Upper lobe of left lung (tissue), 6 donors: Measurements from ENCODE around the gene CTCFL. TPM values are rescaled to one million over a fixed set of nuclear protein-coding genes. Genes with fewer than 3 reads are reported as not detected.

Source experiments
- ATAC-seq, 2 donors: fragments of 200-7000 bp; cut with Tn5 transposase; one replicate each; pipeline ENCODE4 v1.9.1; 2022; ENCODE audit warnings: mild to moderate bottlenecking in 2 of 2, moderate library complexity in 2 of 2; ENCODE audit not compliant: low FRiP score in 2 of 2
- DNase-seq, 2 donors: peaks; one replicate each; pipeline ENCODE4 v3.0.0-alpha.2; 2019 to 2020
- H3K27ac ChIP-seq, 4 donors: fragments of 200-600 bp; sonication (generic); one replicate each; pipeline ENCODE4 v1.5.1; 2016 to 2019
- H3K27me3 ChIP-seq, 4 donors: fragments of 200-600 bp; sonication (generic); one replicate each; pipeline ENCODE4 v1.5.1; 2017 to 2019
- H3K36me3 ChIP-seq, 4 donors: fragments of 200-600 bp; sonication (generic); one replicate each; pipeline ENCODE4 v1.5.1; 2016 to 2019
- H3K4me1 ChIP-seq, 4 donors: fragments of 200-600 bp; sonication (generic); one replicate each; pipeline ENCODE4 v1.5.1; 2018 to 2019
- H3K4me3 ChIP-seq, 4 donors: fragments of 200-600 bp; sonication (generic); one replicate each; pipeline ENCODE4 v1.5.1; 2017 to 2019; ENCODE audit warnings: mild to moderate bottlenecking in 2 of 4, moderate library complexity in 1 of 4
- H3K9me3 ChIP-seq, 4 donors: fragments of 200-600 bp; sonication (generic); one replicate each; pipeline ENCODE4 v1.5.1; 2018 to 2019
- CTCF ChIP-seq, 6 experiments: fragments of 450-650 bp in 4 of 6; fragments of 200-600 bp in 2 of 6; sonication (generic) in 2 of 6; IDR thresholded peaks; one replicate each; pipeline ENCODE4 v1.5.1; 2016 to 2019; ENCODE audit warnings: antibody characterized with exemption in 6 of 6
- EP300 ChIP-seq, 4 donors: sonication (generic); formaldehyde crosslinking; IDR thresholded peaks; one replicate each; pipeline ENCODE4 v1.5.1; 2017; ENCODE audit warnings: antibody characterized with exemption in 4 of 4, control low read depth in 2 of 4
- POLR2A ChIP-seq, 4 donors: fragments of 450-650 bp; IDR thresholded peaks; one replicate each; pipeline ENCODE4 v1.5.1; 2016 to 2017; ENCODE audit warnings: antibody characterized with exemption in 4 of 4, mild to moderate bottlenecking in 2 of 4
- POLR2AphosphoS5 ChIP-seq, 2 donors: sonication (generic); formaldehyde crosslinking; IDR thresholded peaks; one replicate each; pipeline ENCODE4 v1.5.1; 2017; ENCODE audit warnings: antibody characterized with exemption in 2 of 2
- WGBS, 2 donors: methylation state at CpG; one replicate each; pipeline ENCODE4 v1.1.5; 2017 to 2018; 5-methylcytosine and 5-hydroxymethylcytosine counted together
- total RNA-seq, 6 donors: library from RNA; depleted of rRNA in 4 of 6; stranded (reverse); fragments of >200 nt in 4 of 6; gene quantifications; one replicate each; pipeline versions ENCODE4 v1.1.0 to v1.2.1, GENCODE V29; 2016 to 2021
- donor health status: DM: no; HTN: no; CAD: no; lungs with moderate emphysema.
- donor health status: DM: no; HTN: yes; CAD: no; lungs with severe emphysema.

Gene CTCFL
- total RNA-seq, 6 donors from 2014 or later, result 0.11 to 0.17 (median 0.14) TPM; not detected in 3

- Histone ChIP-seq H3K27me3 (no peaks in the 10 kb centered on the region), H3K9me3 (no peaks in the 10 kb centered on the region), H3K27ac (no peak overlapping the region), H3K4me3 (no peak overlapping the region), H3K4me1 (peaks cover 0 to 28% (median 21%) of the 10 kb centered on the region in 4 donors), H3K36me3 (no peaks in the 10 kb centered on the region)
- TF ChIP-seq EP300 (IDR thresholded peaks at IDR 0.05), result no peak
- TF ChIP-seq CTCF (IDR thresholded peaks at IDR 0.05), result no peak
- TF ChIP-seq POLR2AphosphoS5 (IDR thresholded peaks at IDR 0.05), result no peak
- TF ChIP-seq POLR2A (IDR thresholded peaks at IDR 0.05), result no peak
- 75 to 84% methylated on average over 19 to 21 of the region's 21 CpGs for WGBS, 2 donors
- DNase-seq (no peak), ATAC-seq (no peak)
Observed at GRCh38 chr20:57548177-57549058, 23.5 kb upstream of the CTCFL start.

- H3K27ac ChIP-seq, result peak overlapping the region in 2 of 4 donors; percentile 32 to 38
- H3K4me1 ChIP-seq, result peaks cover 0 to 28% (median 21%) of the 10 kb centered on the region in 4 donors
- H3K36me3 ChIP-seq, result no peaks in the 10 kb centered on the region
- WGBS, 2 donors, result 51 to 53% methylated on average over 4 to 6 of the region's 8 CpGs
- H3K4me3 ChIP-seq, result no peak overlapping the region
- peak in 1 of 2 donors; percentile 19 for TF ChIP-seq POLR2AphosphoS5 (IDR thresholded peaks at IDR 0.05)
- TF ChIP-seq POLR2A (IDR thresholded peaks at IDR 0.05), result no peak
- TF ChIP-seq EP300 (IDR thresholded peaks at IDR 0.05), result peak in 2 of 4 donors; percentile 49 to 70
- TF ChIP-seq CTCF (IDR thresholded peaks at IDR 0.05), result no peak
- ATAC-seq (no peak), DNase-seq (no peak)
- no peaks in the 10 kb centered on the region for H3K27me3 ChIP-seq
- no peaks in the 10 kb centered on the region for H3K9me3 ChIP-seq
Observed at GRCh38 chr20:57546956-57547649, 22.2 kb upstream of the CTCFL start.

GRCh38 chr20:57545927-57546662 is 21.2 kb upstream of the CTCFL start:
- no peak for ATAC-seq
- peak overlapping the region; percentile 30 to 72 (median 56) for H3K27ac ChIP-seq
- 83 to 92% methylated on average over 8 to 12 of the region's 12 CpGs for WGBS, 2 donors

More at GRCh38 chr20:57545927-57546662, 21.2 kb upstream of the CTCFL start:
- H3K36me3 ChIP-seq, result no peaks in the 10 kb centered on the region
- no peak overlapping the region for H3K4me3 ChIP-seq
- DNase-seq, result no peak
- no peaks in the 10 kb centered on the region for H3K9me3 ChIP-seq
- TF ChIP-seq CTCF (IDR thresholded peaks at IDR 0.05) (no peak), POLR2AphosphoS5 (IDR thresholded peaks at IDR 0.05) (no peak), EP300 (IDR thresholded peaks at IDR 0.05) (no peak), POLR2A (IDR thresholded peaks at IDR 0.05) (no peak)
- H3K4me1 ChIP-seq, result peaks cover 0 to 28% (median 21%) of the 10 kb centered on the region in 4 donors
- no peaks in the 10 kb centered on the region for H3K27me3 ChIP-seq
